CD4-positive, alpha-beta T cell treated with Interleukin-17A for 4 hours (primary cell): ENCODE measurements around the gene DAP3.
"Not testable (repeated sequence)": the region's sequence is repeated elsewhere in the genome, so short reads cannot be mapped to it uniquely, and the experiment has no call there.

ENCODE experiments used
- DNase-seq: peaks from one replicate; pipeline ENCODE4 v3.0.0-alpha.2; 2020; ENCODE audit warnings: mixed read lengths

DAP3 gene

GRCh38 chr1:155689081-155689607, at the start of gene DAP3:
DAP3 (plus strand) TSS chr1:155689091; CDS start chr1:155709780, 20,689 bp downstream.
- not testable (repeated sequence) for DNase-seq

GRCh38 chr1:155640367-155640766, 48.5 kb upstream of the DAP3 start:
- no peak for DNase-seq

GRCh38 chr1:155642559-155643180, 46.2 kb upstream of the DAP3 start:
- DNase-seq, result not testable (repeated sequence)

GRCh38 chr1:155643230-155643629, 45.7 kb upstream of the DAP3 start:
- DNase-seq, result no peak

GRCh38 chr1:155645034-155645598, 43.8 kb upstream of the DAP3 start:
- DNase-seq, result no peak

GRCh38 chr1:155645648-155646047, 43.2 kb upstream of the DAP3 start:
- no peak for DNase-seq

GRCh38 chr1:155646307-155646706, 42.6 kb upstream of the DAP3 start:
- DNase-seq, result no peak

- no peak for DNase-seq
Measured at GRCh38 chr1:155648207-155649147, 40.4 kb upstream of the DAP3 start.

- no peak for DNase-seq
Measured at GRCh38 chr1:155649676-155650075, 39.2 kb upstream of the DAP3 start.

- DNase-seq, result no peak
Measured at GRCh38 chr1:155650231-155650757, 38.6 kb upstream of the DAP3 start.

GRCh38 chr1:155651861-155652661, 36.8 kb upstream of the DAP3 start:
- no peak for DNase-seq

- no peak for DNase-seq
Measured at GRCh38 chr1:155652951-155653350, 35.9 kb upstream of the DAP3 start.

- no peak for DNase-seq
Measured at GRCh38 chr1:155657463-155657862, 31.4 kb upstream of the DAP3 start.

GRCh38 chr1:155661239-155661638, 27.7 kb upstream of the DAP3 start:
- DNase-seq, result not testable (repeated sequence)

- no peak for DNase-seq
Measured at GRCh38 chr1:155669233-155670162, 19.4 kb upstream of the DAP3 start.

- DNase-seq, result no peak
Measured at GRCh38 chr1:155671750-155672149, 17.1 kb upstream of the DAP3 start.

- DNase-seq, result no peak
Measured at GRCh38 chr1:155673003-155673402, 15.9 kb upstream of the DAP3 start.

GRCh38 chr1:155678027-155678426, 10.9 kb upstream of the DAP3 start:
- no peak for DNase-seq

- not testable (repeated sequence) for DNase-seq
Measured at GRCh38 chr1:155678992-155679391, 9.9 kb upstream of the DAP3 start.

GRCh38 chr1:155680531-155680930, 8.4 kb upstream of the DAP3 start:
- DNase-seq, result no peak

- no peak for DNase-seq
Measured at GRCh38 chr1:155681776-155682175, 7.1 kb upstream of the DAP3 start.
